Activated T-cell treated with anti-CD3 and anti-CD28 coated beads, Interleukin-2, amount 50 U/mL, for 72 hours (primary cell): Measurements from ENCODE around the gene DPF3. TPM values are rescaled to one million over a fixed set of nuclear protein-coding genes. Genes with fewer than 3 reads are reported as not detected.

ENCODE experiments used
- ATAC-seq, 2 donors: fragments of 150-1000 bp; cut with Tn5 transposase; replicated peaks in 1 of 2; 2 replicates each; pipeline ENCODE4 v1.10.0; 2021; ENCODE audit warnings: moderate library complexity in 2 of 2, mild to moderate bottlenecking in 1 of 2
- DNase-seq, 2 donors: peaks; one replicate each; pipeline ENCODE4 v3.0.0; 2021 to 2022; ENCODE audit warnings: mixed read lengths in 1 of 2
- H3K27ac Mint-ChIP-seq: one replicate; pipeline ENCODE4 v1.8.0; 2022; ENCODE audit warnings: mild to moderate bottlenecking, moderate library complexity, mixed read lengths
- H3K27me3 Mint-ChIP-seq: one replicate; pipeline ENCODE4 v1.8.0; 2022; ENCODE audit warnings: low read depth, mixed read lengths
- H3K36me3 Mint-ChIP-seq, 2 donors: one replicate each; pipeline ENCODE4 v1.8.0; 2022; ENCODE audit warnings: mixed read lengths in 2 of 2, mild to moderate bottlenecking in 1 of 2; ENCODE audit not compliant: insufficient read depth in 2 of 2
- H3K4me1 Mint-ChIP-seq: one replicate; pipeline ENCODE4 v1.8.0; 2022; ENCODE audit warnings: low read depth, mixed read lengths
- H3K4me3 Mint-ChIP-seq, 2 donors: one replicate each; pipeline ENCODE4 v1.8.0; 2022; ENCODE audit warnings: mild to moderate bottlenecking in 2 of 2, mixed read lengths in 2 of 2, moderate library complexity in 2 of 2
- H3K9me3 Mint-ChIP-seq, 2 donors: one replicate each; pipeline ENCODE4 v1.8.0; 2022; ENCODE audit warnings: mixed read lengths in 2 of 2
- total RNA-seq, 2 donors: library from RNA; stranded (reverse); gene quantifications; one replicate each; pipeline ENCODE4 v1.2.3, GENCODE V29; 2022

The DPF3 gene
- total RNA-seq, 2 donors from 2014 or later, result 0.23 to 0.62 TPM

GRCh38 chr14:72680853-72681640 lies 212.9 kb downstream of the DPF3 start:
- DNase-seq, result no peak
- no peaks in the 10 kb centered on the region for H3K9me3 Mint-ChIP-seq
- no peak for ATAC-seq
- H3K4me1 Mint-ChIP-seq, result no peaks in the 10 kb centered on the region
- H3K36me3 Mint-ChIP-seq, result no peaks in the 10 kb centered on the region
- no peak overlapping the region for H3K4me3 Mint-ChIP-seq
- H3K27ac Mint-ChIP-seq, result no peak overlapping the region
- H3K27me3 Mint-ChIP-seq, result no peaks in the 10 kb centered on the region

- peaks cover 5% of the 10 kb centered on the region for H3K27me3 Mint-ChIP-seq
- H3K27ac Mint-ChIP-seq, result no peak overlapping the region
- H3K4me1 Mint-ChIP-seq, result no peaks in the 10 kb centered on the region
- H3K36me3 Mint-ChIP-seq, result no peaks in the 10 kb centered on the region
- ATAC-seq (no peak), DNase-seq (no peak)
- H3K4me3 Mint-ChIP-seq, result no peak overlapping the region
- no peaks in the 10 kb centered on the region for H3K9me3 Mint-ChIP-seq
These were observed 214.3 kb downstream of the DPF3 start for GRCh38 chr14:72679536-72680151.

GRCh38 chr14:72679141-72679535 lies 214.8 kb downstream of the DPF3 start:
- Mint-ChIP-seq H3K27ac (no peak overlapping the region), H3K36me3 (no peaks in the 10 kb centered on the region), H3K27me3 (peaks cover 5% of the 10 kb centered on the region), H3K9me3 (no peaks in the 10 kb centered on the region), H3K4me3 (no peak overlapping the region), H3K4me1 (no peaks in the 10 kb centered on the region)
- no peak for ATAC-seq
- DNase-seq, result no peak

- Mint-ChIP-seq H3K4me1 (no peaks in the 10 kb centered on the region), H3K9me3 (no peaks in the 10 kb centered on the region), H3K36me3 (no peaks in the 10 kb centered on the region), H3K27me3 (peaks cover 5% of the 10 kb centered on the region), H3K4me3 (no peak overlapping the region), H3K27ac (no peak overlapping the region)
- DNase-seq, result no peak
- no peak for ATAC-seq
These were observed 215.5 kb downstream of the DPF3 start for GRCh38 chr14:72678356-72678755.

GRCh38 chr14:72677664-72678063 lies 216.2 kb downstream of the DPF3 start:
- H3K36me3 Mint-ChIP-seq, result no peaks in the 10 kb centered on the region
- DNase-seq (no peak), ATAC-seq (no peak)
- H3K27me3 Mint-ChIP-seq, result peaks cover 5% of the 10 kb centered on the region
- H3K9me3 Mint-ChIP-seq, result no peaks in the 10 kb centered on the region
- no peak overlapping the region for H3K4me3 Mint-ChIP-seq
- no peaks in the 10 kb centered on the region for H3K4me1 Mint-ChIP-seq
- no peak overlapping the region for H3K27ac Mint-ChIP-seq

GRCh38 chr14:72675126-72675525 lies 218.8 kb downstream of the DPF3 start:
- peaks cover 0 to 2% of the 10 kb centered on the region in 2 donors for H3K36me3 Mint-ChIP-seq
- no peak overlapping the region for H3K27ac Mint-ChIP-seq
- DNase-seq, result no peak
- no peaks in the 10 kb centered on the region for H3K4me1 Mint-ChIP-seq
- H3K27me3 Mint-ChIP-seq, result peaks cover 20% of the 10 kb centered on the region
- no peak for ATAC-seq
- no peaks in the 10 kb centered on the region for H3K9me3 Mint-ChIP-seq
- H3K4me3 Mint-ChIP-seq, result no peak overlapping the region

GRCh38 chr14:72673179-72673578 lies 220.7 kb downstream of the DPF3 start:
- Mint-ChIP-seq H3K36me3 (peaks cover 0 to 2% of the 10 kb centered on the region in 2 donors), H3K4me1 (no peaks in the 10 kb centered on the region)
- ATAC-seq, result peak in 1 of 2 donors; percentile 44

GRCh38 chr14:72666610-72667009 lies 227.3 kb downstream of the DPF3 start:
- Mint-ChIP-seq H3K36me3 (peaks cover 0 to 2% of the 10 kb centered on the region in 2 donors), H3K4me3 (no peak overlapping the region), H3K9me3 (peaks cover 0 to 5% of the 10 kb centered on the region in 2 donors), H3K27ac (no peak overlapping the region), H3K27me3 (peaks cover 30% of the 10 kb centered on the region), H3K4me1 (peaks cover 32% of the 10 kb centered on the region)
- DNase-seq (no peak), ATAC-seq (no peak)

More at GRCh38 chr14:72673179-72673578, 220.7 kb downstream of the DPF3 start:
- Mint-ChIP-seq H3K27me3 (peaks cover 26% of the 10 kb centered on the region), H3K27ac (no peak overlapping the region), H3K9me3 (no peaks in the 10 kb centered on the region), H3K4me3 (no peak overlapping the region)
- no peak for DNase-seq

- peaks cover 20% of the 10 kb centered on the region for H3K27me3 Mint-ChIP-seq
- H3K9me3 Mint-ChIP-seq, result peaks cover 0 to 5% of the 10 kb centered on the region in 2 donors
- H3K27ac Mint-ChIP-seq, result peak overlapping the region; percentile 48
- no peaks in the 10 kb centered on the region for H3K36me3 Mint-ChIP-seq
- peaks cover 32% of the 10 kb centered on the region for H3K4me1 Mint-ChIP-seq
- peak; percentile 4 to 39 for DNase-seq
- peak; percentile 84 to 85 for ATAC-seq
- peak overlapping the region; percentile 25 to 49 for H3K4me3 Mint-ChIP-seq
These were observed 228.6 kb downstream of the DPF3 start for GRCh38 chr14:72665259-72665658.

- peaks cover 0 to 5% of the 10 kb centered on the region in 2 donors for H3K9me3 Mint-ChIP-seq
- H3K4me1 Mint-ChIP-seq, result peaks cover 32% of the 10 kb centered on the region
- DNase-seq, result no peak
- H3K27ac Mint-ChIP-seq, result peak overlapping the region; percentile 24
- no peak for ATAC-seq
- peaks cover 14% of the 10 kb centered on the region for H3K27me3 Mint-ChIP-seq
- peak overlapping the region in 1 of 2 donors; percentile 49 for H3K4me3 Mint-ChIP-seq
- H3K36me3 Mint-ChIP-seq, result no peaks in the 10 kb centered on the region
These were observed 229.2 kb downstream of the DPF3 start for GRCh38 chr14:72664651-72665050.

- DNase-seq (no peak), ATAC-seq (no peak)
- Mint-ChIP-seq H3K4me3 (no peak overlapping the region), H3K27me3 (peaks cover 13% of the 10 kb centered on the region), H3K36me3 (no peaks in the 10 kb centered on the region), H3K4me1 (peaks cover 32% of the 10 kb centered on the region), H3K27ac (no peak overlapping the region), H3K9me3 (peaks cover 0 to 5% of the 10 kb centered on the region in 2 donors)
These were observed 229.8 kb downstream of the DPF3 start for GRCh38 chr14:72663956-72664650.

GRCh38 chr14:72663076-72663487 lies 230.8 kb downstream of the DPF3 start:
- Mint-ChIP-seq H3K27ac (peak overlapping the region; percentile 18), H3K4me1 (peaks cover 32% of the 10 kb centered on the region), H3K36me3 (no peaks in the 10 kb centered on the region), H3K4me3 (peak overlapping the region in 1 of 2 donors; percentile 6), H3K9me3 (peaks cover 0 to 5% of the 10 kb centered on the region in 2 donors), H3K27me3 (peaks cover 13% of the 10 kb centered on the region)
- peak; percentile 64 to 74 for ATAC-seq
- peak; percentile 41 to 66 for DNase-seq

GRCh38 chr14:72662214-72662613 lies 231.7 kb downstream of the DPF3 start:
- Mint-ChIP-seq H3K27ac (no peak overlapping the region), H3K27me3 (peaks cover 10% of the 10 kb centered on the region), H3K4me3 (no peak overlapping the region), H3K36me3 (no peaks in the 10 kb centered on the region), H3K4me1 (peaks cover 32% of the 10 kb centered on the region), H3K9me3 (peaks cover 0 to 5% of the 10 kb centered on the region in 2 donors)
- ATAC-seq, result no peak
- DNase-seq, result no peak
